NK-92 (cell line): ENCODE results near the gene TTC3.

Source experiments
- DNase-seq: peaks from one replicate; lab custom pipeline; 2025; ENCODE audit not compliant: unreplicated experiment; lab: John Stamatoyannopoulos, UW

TTC3 gene

GRCh38 chr21:37145635-37146111, 72.6 kb downstream of the TTC3 start:
- no peak for DNase-seq

- no peak for DNase-seq
Observed at GRCh38 chr21:37146320-37147235, 73.5 kb downstream of the TTC3 start.

GRCh38 chr21:37149411-37149810, 76.4 kb downstream of the TTC3 start:
- no peak for DNase-seq

GRCh38 chr21:37153196-37153934, 80.3 kb downstream of the TTC3 start:
- DNase-seq: no peak

GRCh38 chr21:37153935-37154350, 80.9 kb downstream of the TTC3 start:
- DNase-seq: no peak

GRCh38 chr21:37155186-37155585, 82.1 kb downstream of the TTC3 start:
- no peak for DNase-seq

- DNase-seq: no peak
Observed at GRCh38 chr21:37157938-37158337, 84.9 kb downstream of the TTC3 start.

- no peak for DNase-seq
Observed at GRCh38 chr21:37159053-37159776, 86.2 kb downstream of the TTC3 start.

GRCh38 chr21:37159949-37160348, 86.9 kb downstream of the TTC3 start:
- DNase-seq: no peak

- no peak for DNase-seq
Observed at GRCh38 chr21:37164742-37165141, 91.7 kb downstream of the TTC3 start.

GRCh38 chr21:37165586-37165985, 92.5 kb downstream of the TTC3 start:
- no peak for DNase-seq

GRCh38 chr21:37166733-37167132, 93.7 kb downstream of the TTC3 start:
- no peak for DNase-seq

GRCh38 chr21:37168666-37169065, 95.6 kb downstream of the TTC3 start:
- DNase-seq: no peak

- DNase-seq: no peak
Observed at GRCh38 chr21:37172646-37173045, 99.6 kb downstream of the TTC3 start.

GRCh38 chr21:37176716-37177115, 103.7 kb downstream of the TTC3 start:
- DNase-seq: no peak

- no peak for DNase-seq
Observed at GRCh38 chr21:37181059-37181458, 108.0 kb downstream of the TTC3 start.

- DNase-seq: no peak
Observed at GRCh38 chr21:37182222-37182621, 109.2 kb downstream of the TTC3 start.

GRCh38 chr21:37183749-37184148, 110.7 kb downstream of the TTC3 start:
- no peak for DNase-seq

GRCh38 chr21:37184784-37185593, 111.9 kb downstream of the TTC3 start:
- no peak for DNase-seq

- DNase-seq: no peak
Observed at GRCh38 chr21:37186983-37187382, 113.9 kb downstream of the TTC3 start.

GRCh38 chr21:37188825-37189224, 115.8 kb downstream of the TTC3 start:
- no peak for DNase-seq
